ENCODE data around the gene ARL2. TPM values are rescaled to one million over a fixed set of nuclear protein-coding genes. Genes with fewer than 3 reads are reported as not detected.

The ARL2 gene
- total RNA-seq, 1 experiment from 2014 or later, result 98.9 TPM

- no TSS peak for BruUV-seq (replicated peaks)
- H3K36me3 ChIP-seq (ENCODE audit: insufficient read depth, low read length, poor library complexity, severe bottlenecking), result no peaks in the 10 kb centered on the region
- H3K4me3 ChIP-seq (ENCODE audit: low read depth, low read length, poor library complexity, severe bottlenecking), result no peak overlapping the region
- no peak overlapping the region for H3K27ac ChIP-seq (ENCODE audit: low read depth, low read length, poor library complexity, severe bottlenecking)
- DNase-seq (ENCODE audit: low spot score), result no peak
- intact Hi-C loops (cut with micrococcal nuclease; ENCODE audit: unreplicated experiment), result no loop called here
- CTCF ChIA-PET, result no interaction called here
- no peaks in the 10 kb centered on the region for H3K27me3 ChIP-seq (replicated peaks; ENCODE audit: insufficient read depth, low read depth, low read length, poor library complexity)
- H3K9me3 ChIP-seq (ENCODE audit: low read depth, low read length, poor library complexity, severe bottlenecking), result no peaks in the 10 kb centered on the region
- POLR2A ChIA-PET (ENCODE audit: low non-redundant PET), result no interaction called here
- H3K4me1 ChIP-seq (ENCODE audit: insufficient read depth, low read length, poor library complexity, severe bottlenecking), result peaks cover 3% of the 10 kb centered on the region
- no peak for TF ChIP-seq EZH2 (IDR thresholded peaks at IDR 0.05; ENCODE audit: borderline replicate concordance, low read depth, low read length, poor library complexity, severe bottlenecking)
- TF ChIP-seq, protein P1, sequence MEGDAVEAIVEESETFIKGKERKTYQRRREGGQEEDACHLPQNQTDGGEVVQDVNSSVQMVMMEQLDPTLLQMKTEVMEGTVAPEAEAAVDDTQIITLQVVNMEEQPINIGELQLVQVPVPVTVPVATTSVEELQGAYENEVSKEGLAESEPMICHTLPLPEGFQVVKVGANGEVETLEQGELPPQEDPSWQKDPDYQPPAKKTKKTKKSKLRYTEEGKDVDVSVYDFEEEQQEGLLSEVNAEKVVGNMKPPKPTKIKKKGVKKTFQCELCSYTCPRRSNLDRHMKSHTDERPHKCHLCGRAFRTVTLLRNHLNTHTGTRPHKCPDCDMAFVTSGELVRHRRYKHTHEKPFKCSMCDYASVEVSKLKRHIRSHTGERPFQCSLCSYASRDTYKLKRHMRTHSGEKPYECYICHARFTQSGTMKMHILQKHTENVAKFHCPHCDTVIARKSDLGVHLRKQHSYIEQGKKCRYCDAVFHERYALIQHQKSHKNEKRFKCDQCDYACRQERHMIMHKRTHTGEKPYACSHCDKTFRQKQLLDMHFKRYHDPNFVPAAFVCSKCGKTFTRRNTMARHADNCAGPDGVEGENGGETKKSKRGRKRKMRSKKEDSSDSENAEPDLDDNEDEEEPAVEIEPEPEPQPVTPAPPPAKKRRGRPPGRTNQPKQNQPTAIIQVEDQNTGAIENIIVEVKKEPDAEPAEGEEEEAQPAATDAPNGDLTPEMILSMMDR (conservative IDR thresholded peaks at IDR 0.05; ENCODE audit: low read depth, low read length), result no peak
These were observed 52.9 kb downstream of the ARL2 start for GRCh38 chr11:65066805-65067291.

DNA sequence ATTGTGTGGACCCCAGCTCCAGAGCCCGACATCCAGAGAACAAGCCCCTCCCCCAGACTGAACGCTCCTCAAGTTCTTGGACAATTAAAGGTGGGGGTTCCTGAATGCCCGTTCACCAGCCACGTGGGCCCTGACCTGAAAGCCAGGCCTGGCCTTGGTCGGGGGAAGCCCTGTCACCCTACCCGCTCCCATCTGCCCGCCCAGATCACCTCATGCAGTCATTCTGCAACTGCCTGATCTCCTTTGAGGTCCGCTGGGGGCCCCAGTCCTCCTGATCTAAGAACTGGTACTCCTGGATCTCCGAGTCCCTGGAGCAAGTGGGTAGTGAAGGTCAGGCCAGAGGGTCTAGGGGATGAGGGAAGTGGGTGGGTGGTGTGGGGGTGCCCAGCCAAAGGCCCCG, 53.5 kb downstream of the ARL2 start:
- TF ChIP-seq, protein P1 (conservative IDR thresholded peaks at IDR 0.05; ENCODE audit: low read depth, low read length), result no peak
- TF ChIP-seq EZH2 (IDR thresholded peaks at IDR 0.05; ENCODE audit: borderline replicate concordance, low read depth, low read length, poor library complexity, severe bottlenecking), result no peak
- POLR2A ChIA-PET (ENCODE audit: low non-redundant PET), result no interaction called here
- Histone ChIP-seq H3K27ac (ENCODE audit: low read depth, low read length, poor library complexity, severe bottlenecking) (no peak overlapping the region), H3K9me3 (ENCODE audit: low read depth, low read length, poor library complexity, severe bottlenecking) (no peaks in the 10 kb centered on the region), H3K4me3 (ENCODE audit: low read depth, low read length, poor library complexity, severe bottlenecking) (no peak overlapping the region), H3K27me3 (replicated peaks; ENCODE audit: insufficient read depth, low read depth, low read length, poor library complexity) (no peaks in the 10 kb centered on the region), H3K4me1 (ENCODE audit: insufficient read depth, low read length, poor library complexity, severe bottlenecking) (peaks cover 3% of the 10 kb centered on the region), H3K36me3 (ENCODE audit: insufficient read depth, low read length, poor library complexity, severe bottlenecking) (no peaks in the 10 kb centered on the region)
- CTCF ChIA-PET, result no interaction called here
- BruUV-seq (replicated peaks), result no TSS peak
- intact Hi-C loops (cut with micrococcal nuclease; ENCODE audit: unreplicated experiment), result no loop called here
- DNase-seq (ENCODE audit: low spot score), result no peak

DNA sequence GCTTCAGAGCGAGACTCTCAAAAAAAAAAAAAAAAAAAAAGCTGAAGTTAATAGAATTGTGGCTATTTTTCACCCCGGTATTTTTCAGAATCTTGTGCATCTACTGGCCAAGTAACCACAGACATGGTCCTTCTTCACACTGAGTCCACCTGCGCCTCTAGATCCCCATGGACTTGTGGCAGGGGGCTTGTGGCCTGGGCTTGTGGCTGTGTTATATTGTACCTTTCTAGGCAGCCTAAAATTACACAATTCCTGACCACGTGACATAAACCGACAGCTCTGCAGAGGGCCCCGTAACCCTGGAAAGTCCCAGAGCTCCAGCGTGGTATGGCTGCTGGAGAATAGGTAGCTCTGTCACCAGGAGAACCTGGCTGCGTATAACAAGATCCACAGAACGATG, 55.3 kb downstream of the ARL2 start:
- intact Hi-C loops (cut with micrococcal nuclease; ENCODE audit: unreplicated experiment), result no loop called here
- Histone ChIP-seq H3K36me3 (ENCODE audit: insufficient read depth, low read length, poor library complexity, severe bottlenecking) (no peaks in the 10 kb centered on the region), H3K4me1 (ENCODE audit: insufficient read depth, low read length, poor library complexity, severe bottlenecking) (peaks cover 3% of the 10 kb centered on the region), H3K27ac (ENCODE audit: low read depth, low read length, poor library complexity, severe bottlenecking) (no peak overlapping the region), H3K9me3 (ENCODE audit: low read depth, low read length, poor library complexity, severe bottlenecking) (no peaks in the 10 kb centered on the region), H3K27me3 (replicated peaks; ENCODE audit: insufficient read depth, low read depth, low read length, poor library complexity) (no peaks in the 10 kb centered on the region), H3K4me3 (ENCODE audit: low read depth, low read length, poor library complexity, severe bottlenecking) (no peak overlapping the region)
- TF ChIP-seq EZH2 (IDR thresholded peaks at IDR 0.05; ENCODE audit: borderline replicate concordance, low read depth, low read length, poor library complexity, severe bottlenecking), result no peak
- TF ChIP-seq, protein P1 (conservative IDR thresholded peaks at IDR 0.05; ENCODE audit: low read depth, low read length), result no peak
- no peak for DNase-seq (ENCODE audit: low spot score)
- ChIA-PET CTCF (interaction anchor here (0.6 kb wide), 1 partner anchor 819 kb away, joined by 5 read pairs; the partner anchor contains the start of gene FIBP), POLR2A (ENCODE audit: low non-redundant PET) (no interaction called here)
- no TSS peak for BruUV-seq (replicated peaks)

Small RNAs within 50 kb of the gene (microRNA-seq; reads per million reads assigned to microRNA genes)
- gene MIR6879, result 1.9 reads per million

Other genes starting within 250 kb of the ARL2 start
- gene SF1, start 235.6 kb upstream of the ARL2 start, total RNA-seq (2021), result 467 and 472 TPM in 2 replicates
- 46.5 and 50.5 TPM in 2 replicates for gene MAP4K2, start 210.9 kb upstream of the ARL2 start, total RNA-seq (2021)
- gene MEN1, start 203.6 kb upstream of the ARL2 start, total RNA-seq (2021), result 45.7 and 49.2 TPM in 2 replicates
- gene CDC42BPG, start 169.5 kb upstream of the ARL2 start, total RNA-seq (2021), result 4.6 and 6.6 TPM in 2 replicates
- gene EHD1, start 135.5 kb upstream of the ARL2 start, total RNA-seq (2021), result 53.3 and 63.1 TPM in 2 replicates
- 28.6 and 29.6 TPM in 2 replicates for gene ATG2A, start 97.0 kb upstream of the ARL2 start, total RNA-seq (2021)
- 16.1 and 17.2 TPM in 2 replicates for gene PPP2R5B, start 89.5 kb upstream of the ARL2 start, total RNA-seq (2021)
- gene GPHA2, start 78.3 kb upstream of the ARL2 start, total RNA-seq (2021), result not detected in 2 replicates
- not detected in 2 replicates for gene MAJIN, start 42.1 kb upstream of the ARL2 start, total RNA-seq (2021)
- not detected in 2 replicates for gene BATF2, start 17.2 kb upstream of the ARL2 start, total RNA-seq (2021)
- gene SNX15, start 13.3 kb downstream of the ARL2 start, total RNA-seq (2021), result 28.3 and 34.7 TPM in 2 replicates
- 41.9 and 43.9 TPM in 2 replicates for gene SAC3D1, start 27.1 kb downstream of the ARL2 start, total RNA-seq (2021)
- 0.50 TPM in 1 of 2 replicates, not detected in the other for gene NAALADL1, start 44.4 kb downstream of the ARL2 start, total RNA-seq (2021)
- 109 and 119 TPM in 2 replicates for gene CDCA5, start 69.9 kb downstream of the ARL2 start, total RNA-seq (2021)
- 45.9 and 46.6 TPM in 2 replicates for gene ZFPL1, start 70.1 kb downstream of the ARL2 start, total RNA-seq (2021)
- gene VPS51, start 82.1 kb downstream of the ARL2 start, total RNA-seq (2021), result 125 and 140 TPM in 2 replicates
- 37.8 and 50.5 TPM in 2 replicates for gene TM7SF2, start 97.7 kb downstream of the ARL2 start, total RNA-seq (2021)
- gene ZNHIT2, start 103.5 kb downstream of the ARL2 start, total RNA-seq (2021), result 22.3 and 27.4 TPM in 2 replicates
- gene FAU, start 108.0 kb downstream of the ARL2 start, total RNA-seq (2021), result 920 and 956 TPM in 2 replicates
- gene MRPL49, start 108.2 kb downstream of the ARL2 start, total RNA-seq (2021), result 90.2 and 91.0 TPM in 2 replicates
- gene SYVN1, start 120.4 kb downstream of the ARL2 start, total RNA-seq (2021), result 47.6 and 48.5 TPM in 2 replicates
- not detected in 2 replicates for gene SPDYC, start 156.1 kb downstream of the ARL2 start, total RNA-seq (2021)
- 79.9 and 91.9 TPM in 2 replicates for gene CAPN1, start 167.8 kb downstream of the ARL2 start, total RNA-seq (2021)
- 92.4 TPM in 2 replicates for gene POLA2, start 247.8 kb downstream of the ARL2 start, total RNA-seq (2021)

Data from A673 (cell line).